SJCRH30 (cell line): Measurements from ENCODE around the gene SMAD3. TPM values are rescaled to one million over a fixed set of nuclear protein-coding genes. Genes with fewer than 3 reads are reported as not detected.

Experiments
- DNase-seq, 2 experiments: peaks; one replicate each; pipeline ENCODE4 v3.0.0-alpha.2; 2015 to 2020
- H3K27ac ChIP-seq: fragments of 250-450 bp; sonication (Bioruptor Pico); 2 replicates; pipeline ENCODE4 v1.5.1; 2020; ENCODE audit warnings: mild to moderate bottlenecking, moderate library complexity
- H3K27me3 ChIP-seq: fragments of 250-450 bp; sonication (Bioruptor Pico); 2 replicates; pipeline ENCODE4 v1.5.1; 2020; ENCODE audit warnings: mild to moderate bottlenecking, moderate library complexity
- H3K36me3 ChIP-seq: fragments of 250-450 bp; sonication (Bioruptor Pico); 2 replicates; pipeline ENCODE4 v1.5.1; 2020; ENCODE audit warnings: mild to moderate bottlenecking, moderate library complexity
- H3K4me1 ChIP-seq: fragments of 250-450 bp; sonication (Bioruptor Pico); 2 replicates; pipeline ENCODE4 v1.5.1; 2020; ENCODE audit warnings: mild to moderate bottlenecking, moderate library complexity
- H3K4me3 ChIP-seq: fragments of 250-450 bp; sonication (Bioruptor Pico); 2 replicates; pipeline ENCODE4 v1.5.1; 2020; ENCODE audit warnings: mild to moderate bottlenecking, moderate library complexity
- H3K9me3 ChIP-seq: fragments of 250-450 bp; sonication (Bioruptor Pico); replicated peaks from 2 replicates; pipeline ENCODE4 v1.5.1; 2020; ENCODE audit warnings: mild to moderate bottlenecking, moderate library complexity
- total RNA-seq: library from RNA; depleted of rRNA; stranded (reverse); fragments of >200 nt; shearing (Covaris generic); gene quantifications from 2 replicates; pipeline ENCODE4 v1.2.3, GENCODE V29; 2014

Gene SMAD3
- total RNA-seq, 1 experiment from 2014 or later, result 23.0 TPM

- Histone ChIP-seq H3K4me1 (peaks cover 35% of the 10 kb centered on the region), H3K27ac (no peak overlapping the region), H3K9me3 (no peaks in the 10 kb centered on the region)
Observed at GRCh38 chr15:67047149-67047661, 18.2 kb upstream of the SMAD3 start.

GRCh38 chr15:67048281-67049279 lies 16.8 kb upstream of the SMAD3 start:
- Histone ChIP-seq H3K9me3 (no peaks in the 10 kb centered on the region), H3K4me1 (peaks cover 35% of the 10 kb centered on the region), H3K4me3 (no peak overlapping the region), H3K27ac (peak overlapping the region; percentile 14; the same call in 1 of the 2 replicates), H3K36me3 (no peaks in the 10 kb centered on the region), H3K27me3 (no peaks in the 10 kb centered on the region)
- DNase-seq, result no peak

More at GRCh38 chr15:67047149-67047661, 18.2 kb upstream of the SMAD3 start:
- no peak overlapping the region for H3K4me3 ChIP-seq
- no peaks in the 10 kb centered on the region for H3K27me3 ChIP-seq
- DNase-seq, result no peak
- H3K36me3 ChIP-seq, result no peaks in the 10 kb centered on the region

- Histone ChIP-seq H3K4me1 (peaks cover 30% of the 10 kb centered on the region), H3K9me3 (no peaks in the 10 kb centered on the region), H3K27ac (peak overlapping the region; percentile 14; the same call in 1 of the 2 replicates), H3K27me3 (no peaks in the 10 kb centered on the region), H3K4me3 (no peak overlapping the region), H3K36me3 (no peaks in the 10 kb centered on the region)
- DNase-seq, result peak; percentile 57 to 58
Observed at GRCh38 chr15:67049351-67050044, 15.9 kb upstream of the SMAD3 start.

GRCh38 chr15:67050062-67050461 lies 15.3 kb upstream of the SMAD3 start:
- Histone ChIP-seq H3K36me3 (no peaks in the 10 kb centered on the region), H3K27me3 (no peaks in the 10 kb centered on the region), H3K4me3 (no peak overlapping the region), H3K9me3 (no peaks in the 10 kb centered on the region), H3K4me1 (peaks cover 26% of the 10 kb centered on the region), H3K27ac (no peak overlapping the region)
- no peak for DNase-seq

- Histone ChIP-seq H3K36me3 (no peaks in the 10 kb centered on the region), H3K4me3 (no peak overlapping the region), H3K9me3 (no peaks in the 10 kb centered on the region), H3K27me3 (no peaks in the 10 kb centered on the region), H3K27ac (no peak overlapping the region), H3K4me1 (peaks cover 26% of the 10 kb centered on the region)
- no peak for DNase-seq
Observed at GRCh38 chr15:67050522-67051087, 14.8 kb upstream of the SMAD3 start.

- H3K36me3 ChIP-seq, result no peaks in the 10 kb centered on the region
- no peaks in the 10 kb centered on the region for H3K9me3 ChIP-seq
- no peak overlapping the region for H3K27ac ChIP-seq
- no peak overlapping the region for H3K4me3 ChIP-seq
- H3K27me3 ChIP-seq, result no peaks in the 10 kb centered on the region
- H3K4me1 ChIP-seq, result peaks cover 26% of the 10 kb centered on the region
- DNase-seq, result no peak
Observed at GRCh38 chr15:67051088-67052045, 14.0 kb upstream of the SMAD3 start.

- no peaks in the 10 kb centered on the region for H3K36me3 ChIP-seq
- no peak overlapping the region for H3K4me3 ChIP-seq
- H3K9me3 ChIP-seq, result no peaks in the 10 kb centered on the region
- H3K4me1 ChIP-seq, result peaks cover 10% of the 10 kb centered on the region
- H3K27ac ChIP-seq, result no peak overlapping the region
- no peak for DNase-seq
- no peaks in the 10 kb centered on the region for H3K27me3 ChIP-seq
Observed at GRCh38 chr15:67054676-67055075, 10.7 kb upstream of the SMAD3 start.

GRCh38 chr15:67059127-67059553 lies 6.3 kb upstream of the SMAD3 start:
- H3K27ac ChIP-seq, result no peak overlapping the region
- H3K4me1 ChIP-seq, result peaks cover 12% of the 10 kb centered on the region; the same call in 1 of the 2 replicates
- DNase-seq, result no peak
- no peaks in the 10 kb centered on the region for H3K27me3 ChIP-seq
- H3K36me3 ChIP-seq, result no peaks in the 10 kb centered on the region
- no peak overlapping the region for H3K4me3 ChIP-seq
- no peaks in the 10 kb centered on the region for H3K9me3 ChIP-seq

- Histone ChIP-seq H3K4me1 (peaks cover 12% of the 10 kb centered on the region; the same call in 1 of the 2 replicates), H3K36me3 (no peaks in the 10 kb centered on the region), H3K4me3 (no peak overlapping the region), H3K9me3 (no peaks in the 10 kb centered on the region), H3K27ac (no peak overlapping the region), H3K27me3 (no peaks in the 10 kb centered on the region)
- DNase-seq, result no peak
Observed at GRCh38 chr15:67061811-67062368, 3.5 kb upstream of the SMAD3 start.

GRCh38 chr15:67062369-67062985 lies 2.9 kb upstream of the SMAD3 start:
- H3K36me3 ChIP-seq, result no peaks in the 10 kb centered on the region
- H3K4me1 ChIP-seq, result peaks cover 12% of the 10 kb centered on the region; the same call in 1 of the 2 replicates
- no peak for DNase-seq
- H3K9me3 ChIP-seq, result no peaks in the 10 kb centered on the region
- H3K27ac ChIP-seq, result no peak overlapping the region
- H3K4me3 ChIP-seq, result no peak overlapping the region
- no peaks in the 10 kb centered on the region for H3K27me3 ChIP-seq

GRCh38 chr15:67063689-67064606 lies 1.5 kb upstream of the SMAD3 start:
- Histone ChIP-seq H3K36me3 (no peaks in the 10 kb centered on the region), H3K4me3 (peak overlapping the region; percentile 82), H3K27ac (peak overlapping the region; percentile 86), H3K27me3 (no peaks in the 10 kb centered on the region), H3K9me3 (no peaks in the 10 kb centered on the region), H3K4me1 (peaks cover 12% of the 10 kb centered on the region; the same call in 1 of the 2 replicates)
- peak; percentile 90 to 91 for DNase-seq
